GM12864 (cell line): ENCODE results near the gene PNMA1.

Experiments used
- DNase-seq: peaks from one replicate; pipeline ENCODE4 v3.0.0-alpha.2; 2011; ENCODE audit warnings: low read depth
- H3K4me3 ChIP-seq: 2 replicates; pipeline ENCODE4 v1.5.1; 2011; ENCODE audit warnings: mild to moderate bottlenecking, low read depth, low read length, control low read depth
- TF ChIP-seq, protein P1 (sequence below): IDR thresholded peaks from 2 replicates; pipeline ENCODE4 v1.5.1; 2011; ENCODE audit warnings: low read depth, mild to moderate bottlenecking, moderate library complexity, low read length, control low read depth, inconsistent platforms; ENCODE audit errors: missing control alignments

The PNMA1 gene

DNA sequence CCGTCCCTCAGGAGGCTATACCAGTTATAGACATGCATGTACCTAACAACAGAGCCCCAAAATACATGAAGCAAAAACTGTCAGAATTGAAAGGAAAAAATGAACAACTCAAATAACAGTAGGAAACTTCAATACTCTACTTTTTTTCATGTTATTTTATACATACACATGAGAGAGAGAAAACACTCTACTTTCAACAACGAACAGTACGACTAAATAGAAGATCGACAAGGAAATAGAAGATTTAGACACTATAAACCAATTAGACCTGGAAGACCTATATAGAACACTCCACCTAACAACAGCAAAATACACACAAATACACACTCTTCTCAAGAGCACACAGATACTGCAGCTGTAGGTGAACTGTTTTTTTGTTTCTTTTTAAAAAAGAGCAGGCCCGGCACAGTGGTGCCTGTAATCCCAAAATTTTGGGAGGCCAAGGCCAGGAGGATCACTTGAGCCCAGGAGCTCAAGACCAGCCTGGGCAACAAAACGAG is 34.7 kb upstream of the PNMA1 start:
- no peak overlapping the region for H3K4me3 ChIP-seq
- no peak for DNase-seq
- TF ChIP-seq, protein P1, sequence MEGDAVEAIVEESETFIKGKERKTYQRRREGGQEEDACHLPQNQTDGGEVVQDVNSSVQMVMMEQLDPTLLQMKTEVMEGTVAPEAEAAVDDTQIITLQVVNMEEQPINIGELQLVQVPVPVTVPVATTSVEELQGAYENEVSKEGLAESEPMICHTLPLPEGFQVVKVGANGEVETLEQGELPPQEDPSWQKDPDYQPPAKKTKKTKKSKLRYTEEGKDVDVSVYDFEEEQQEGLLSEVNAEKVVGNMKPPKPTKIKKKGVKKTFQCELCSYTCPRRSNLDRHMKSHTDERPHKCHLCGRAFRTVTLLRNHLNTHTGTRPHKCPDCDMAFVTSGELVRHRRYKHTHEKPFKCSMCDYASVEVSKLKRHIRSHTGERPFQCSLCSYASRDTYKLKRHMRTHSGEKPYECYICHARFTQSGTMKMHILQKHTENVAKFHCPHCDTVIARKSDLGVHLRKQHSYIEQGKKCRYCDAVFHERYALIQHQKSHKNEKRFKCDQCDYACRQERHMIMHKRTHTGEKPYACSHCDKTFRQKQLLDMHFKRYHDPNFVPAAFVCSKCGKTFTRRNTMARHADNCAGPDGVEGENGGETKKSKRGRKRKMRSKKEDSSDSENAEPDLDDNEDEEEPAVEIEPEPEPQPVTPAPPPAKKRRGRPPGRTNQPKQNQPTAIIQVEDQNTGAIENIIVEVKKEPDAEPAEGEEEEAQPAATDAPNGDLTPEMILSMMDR = no peak

DNA sequence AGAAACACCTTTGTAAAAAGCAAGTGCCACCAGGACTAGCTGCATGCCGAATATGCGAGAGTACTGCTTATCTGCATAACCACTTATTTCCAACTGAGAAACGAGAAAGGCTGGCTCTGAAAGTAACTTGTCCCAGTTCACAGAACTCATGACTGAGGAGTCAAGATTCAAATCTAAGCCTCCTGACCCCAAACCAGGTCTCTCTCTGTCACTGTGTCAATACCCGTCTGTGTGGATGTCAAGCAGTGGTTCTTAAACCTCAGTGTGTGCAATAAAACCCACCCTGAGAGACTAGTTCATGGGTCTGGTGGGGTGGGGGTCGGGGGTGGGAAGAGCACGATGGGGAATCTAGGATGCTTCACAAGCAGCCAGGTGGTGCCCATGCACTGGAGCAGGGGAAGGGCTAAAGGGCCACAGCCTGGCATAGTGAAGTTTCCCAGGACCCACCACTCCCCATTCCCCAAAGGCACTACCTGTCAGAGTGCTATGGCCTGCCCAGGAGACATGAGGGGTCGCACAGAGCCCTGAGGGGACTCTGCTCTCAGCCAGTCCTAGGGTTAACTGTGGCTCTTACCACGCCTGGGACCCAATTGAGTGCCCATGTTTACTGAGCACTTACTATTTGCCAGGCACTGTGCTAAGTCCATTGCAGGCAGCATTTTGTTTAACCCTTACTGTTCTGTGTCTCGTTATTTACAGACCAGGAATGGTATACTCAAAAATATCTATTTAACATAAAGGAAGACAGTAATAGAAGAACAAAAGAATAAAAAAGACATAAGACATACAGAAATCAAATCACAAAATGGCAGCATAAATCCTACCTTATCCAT is 33.4 kb upstream of the PNMA1 start:
- H3K4me3 ChIP-seq = no peak overlapping the region
- no peak for DNase-seq
- TF ChIP-seq, protein P1 = no peak

DNA sequence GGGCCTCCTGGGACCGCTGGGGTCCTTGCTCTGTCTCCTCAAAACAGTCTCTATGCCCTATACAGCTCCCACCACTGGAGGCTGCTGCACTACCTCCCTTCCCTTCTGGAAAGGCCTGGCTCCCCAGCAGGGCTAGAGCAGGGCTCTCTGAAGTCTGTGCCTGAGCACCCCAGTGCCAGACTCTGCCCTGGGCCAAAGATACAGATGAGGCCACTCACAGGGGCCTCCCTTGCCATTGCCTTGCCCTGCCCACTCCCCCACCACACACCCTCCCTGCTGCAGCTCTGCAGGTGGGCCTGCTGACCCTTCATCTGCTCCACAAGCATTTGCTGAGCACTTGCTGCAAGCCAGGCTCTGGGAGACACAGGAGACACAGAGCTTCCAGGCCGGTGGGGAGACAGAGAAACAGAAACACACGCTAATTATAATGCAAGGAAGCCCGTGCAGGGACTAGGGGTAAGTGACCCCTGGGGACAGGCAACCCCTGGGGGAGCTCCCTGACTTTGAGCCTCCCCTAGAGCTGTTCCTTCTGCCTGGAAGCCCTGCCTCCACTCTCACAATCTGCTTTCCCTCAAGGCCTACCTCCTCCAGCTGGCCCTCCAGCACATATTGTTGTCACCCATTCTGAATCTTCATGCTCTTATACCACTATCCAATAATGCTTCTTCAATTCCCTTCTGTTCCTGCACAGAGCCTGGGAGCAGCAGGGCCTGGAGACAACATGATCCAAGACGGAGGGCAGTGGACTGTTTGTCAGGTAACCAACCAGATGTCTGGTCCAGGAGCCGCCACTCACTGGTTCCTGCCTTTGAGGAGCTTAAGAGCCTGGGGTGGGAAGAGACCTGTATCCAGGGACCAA is 32.6 kb upstream of the PNMA1 start:
- TF ChIP-seq, protein P1 = peak; percentile 22
- no peak for DNase-seq
- H3K4me3 ChIP-seq = no peak overlapping the region

DNA sequence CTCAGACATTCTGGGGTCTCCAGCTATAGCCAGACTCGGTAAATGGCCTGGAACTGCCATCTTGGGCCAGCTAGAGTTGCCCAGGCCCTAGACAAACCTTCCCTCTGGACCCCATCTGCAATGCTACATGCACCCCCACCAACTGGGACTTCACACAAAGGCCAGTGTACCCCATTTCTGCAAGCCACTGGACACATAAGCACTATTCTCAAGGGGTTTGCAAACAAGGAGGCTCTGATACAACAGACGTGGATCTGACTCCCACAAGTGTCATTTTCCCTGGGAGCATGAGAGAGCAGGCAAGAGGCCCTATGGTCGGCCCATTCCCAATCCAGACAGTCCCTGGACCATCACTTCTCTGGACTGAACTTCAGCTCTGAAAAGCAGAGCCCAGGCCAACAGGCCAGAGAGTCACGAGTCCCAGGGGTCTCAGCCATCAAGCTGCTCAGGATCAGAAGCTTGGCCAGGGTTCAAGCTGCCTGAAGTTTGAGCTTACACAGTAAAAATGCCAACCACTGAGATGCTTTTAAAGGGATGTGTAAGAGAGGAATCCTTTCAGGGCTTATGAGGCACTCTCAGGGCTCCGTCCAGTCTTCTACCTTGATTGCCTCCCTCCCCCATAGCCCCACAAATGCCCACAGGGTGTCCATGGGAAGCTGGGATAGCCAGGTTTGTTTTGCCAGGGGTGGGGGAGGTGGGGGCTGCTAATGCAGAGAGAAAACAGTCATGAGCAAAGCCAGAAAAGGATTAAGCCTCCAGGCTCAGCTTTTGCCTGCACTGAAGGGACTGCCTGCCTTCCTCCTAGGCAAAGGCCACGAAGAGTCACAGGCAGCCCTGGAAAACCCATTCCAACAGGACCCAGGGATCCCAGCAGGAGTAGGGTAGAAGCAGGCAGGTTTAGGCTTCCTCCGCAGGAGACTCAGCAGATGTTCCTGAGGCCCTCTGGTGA is 31.7 kb upstream of the PNMA1 start:
- no peak for DNase-seq
- no peak overlapping the region for H3K4me3 ChIP-seq
- TF ChIP-seq, protein P1 = no peak

DNA sequence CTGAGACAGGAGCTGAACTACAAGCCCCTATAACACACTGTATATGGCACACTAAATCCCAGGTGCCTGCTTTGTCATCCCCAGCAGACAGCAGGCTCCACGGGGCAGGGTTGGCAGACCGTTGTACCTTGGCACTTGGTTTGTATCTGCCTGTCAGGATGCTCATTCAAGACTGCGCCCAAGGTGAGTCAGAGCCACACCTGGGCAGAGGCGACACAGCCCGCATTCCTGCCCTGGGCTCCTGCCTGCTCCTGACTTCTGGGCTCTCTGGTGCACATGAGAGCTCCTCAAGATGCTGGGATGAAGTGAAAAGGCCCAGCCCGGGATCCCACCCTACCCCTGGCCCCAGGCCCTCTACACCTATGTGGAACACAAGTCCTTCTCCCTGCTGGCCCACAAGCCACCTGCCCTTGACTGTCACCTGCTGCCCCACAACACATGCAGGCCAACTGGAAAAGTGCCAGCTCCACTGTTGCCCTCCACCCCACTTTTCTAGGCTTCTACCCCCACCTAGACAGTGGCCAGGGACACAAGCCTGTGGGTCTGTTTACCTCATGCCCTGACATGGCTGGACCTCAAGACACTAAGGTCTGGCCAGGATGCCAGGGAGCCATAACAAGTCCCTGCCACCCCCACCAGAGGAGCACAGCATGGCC is 30.8 kb upstream of the PNMA1 start:
- TF ChIP-seq, protein P1 = no peak
- H3K4me3 ChIP-seq = no peak overlapping the region; the same call in 1 of the 2 replicates
- no peak for DNase-seq
